ENCODE measurements around the gene CGREF1.

Gene CGREF1

GRCh38 chr2:27085673-27086089 lies 33.2 kb downstream of the CGREF1 start:
- H3K27ac ChIP-seq, result peak overlapping the region; percentile 53
- peak overlapping the region; percentile 59 for H3K4me3 ChIP-seq (ENCODE audit: low read depth, low read length)
- H3K36me3 ChIP-seq (replicated peaks), result peaks cover 3% of the 10 kb centered on the region
- in situ Hi-C loops (cut with HindIII; ENCODE audit: low pct_ligation_motif_present, low sequenced_read_pairs), result no loop called here
- H3K27me3 ChIP-seq (replicated peaks), result no peaks in the 10 kb centered on the region
- DNase-seq, result peak; percentile 50
- peak; percentile 62 for TF ChIP-seq CTCF (IDR thresholded peaks at IDR 0.05; ENCODE audit: low read depth, low read length, missing control alignments)

- no peak for DNase-seq
- no peak for TF ChIP-seq CTCF (IDR thresholded peaks at IDR 0.05; ENCODE audit: low read depth, low read length, missing control alignments)
- peaks cover 3% of the 10 kb centered on the region for H3K36me3 ChIP-seq (replicated peaks)
- peak overlapping the region; percentile 59 for H3K4me3 ChIP-seq (ENCODE audit: low read depth, low read length)
- H3K27ac ChIP-seq, result no peak overlapping the region
- in situ Hi-C loops (cut with HindIII; ENCODE audit: low pct_ligation_motif_present, low sequenced_read_pairs), result no loop called here
- H3K27me3 ChIP-seq (replicated peaks), result no peaks in the 10 kb centered on the region
Measured at GRCh38 chr2:27085062-27085672, 33.8 kb downstream of the CGREF1 start.

- Histone ChIP-seq H3K4me3 (ENCODE audit: low read depth, low read length) (no peak overlapping the region), H3K27me3 (replicated peaks) (no peaks in the 10 kb centered on the region), H3K36me3 (replicated peaks) (peaks cover 3% of the 10 kb centered on the region), H3K27ac (no peak overlapping the region)
- in situ Hi-C loops (cut with HindIII; ENCODE audit: low pct_ligation_motif_present, low sequenced_read_pairs), result no loop called here
- TF ChIP-seq CTCF (IDR thresholded peaks at IDR 0.05; ENCODE audit: low read depth, low read length, missing control alignments), result no peak
- no peak for DNase-seq
Measured at GRCh38 chr2:27084297-27085061, 34.4 kb downstream of the CGREF1 start.

GRCh38 chr2:27083410-27084296 lies 35.3 kb downstream of the CGREF1 start:
- no peak for DNase-seq
- in situ Hi-C loops (cut with HindIII; ENCODE audit: low pct_ligation_motif_present, low sequenced_read_pairs), result no loop called here
- Histone ChIP-seq H3K27me3 (replicated peaks) (no peaks in the 10 kb centered on the region), H3K36me3 (replicated peaks) (peaks cover 3% of the 10 kb centered on the region), H3K27ac (no peak overlapping the region), H3K4me3 (ENCODE audit: low read depth, low read length) (no peak overlapping the region)
- TF ChIP-seq CTCF (IDR thresholded peaks at IDR 0.05; ENCODE audit: low read depth, low read length, missing control alignments), result no peak

GRCh38 chr2:27082773-27083409 lies 36.0 kb downstream of the CGREF1 start:
- no peak for TF ChIP-seq CTCF (IDR thresholded peaks at IDR 0.05; ENCODE audit: low read depth, low read length, missing control alignments)
- no peak for DNase-seq
- in situ Hi-C loops (cut with HindIII; ENCODE audit: low pct_ligation_motif_present, low sequenced_read_pairs), result no loop called here
- Histone ChIP-seq H3K36me3 (replicated peaks) (peaks cover 3% of the 10 kb centered on the region), H3K4me3 (ENCODE audit: low read depth, low read length) (no peak overlapping the region), H3K27ac (no peak overlapping the region), H3K27me3 (replicated peaks) (no peaks in the 10 kb centered on the region)
